HG03060 (cell line): ENCODE data around the gene CLK1.

Experiments
- ATAC-seq: cut with Tn5 transposase; IDR thresholded peaks from one replicate; pipeline ENCODE4 v1.9.1; 2021; ENCODE audit warnings: low read depth, moderate number of reproducible peaks; ENCODE audit not compliant: unreplicated experiment

Gene CLK1

DNA sequence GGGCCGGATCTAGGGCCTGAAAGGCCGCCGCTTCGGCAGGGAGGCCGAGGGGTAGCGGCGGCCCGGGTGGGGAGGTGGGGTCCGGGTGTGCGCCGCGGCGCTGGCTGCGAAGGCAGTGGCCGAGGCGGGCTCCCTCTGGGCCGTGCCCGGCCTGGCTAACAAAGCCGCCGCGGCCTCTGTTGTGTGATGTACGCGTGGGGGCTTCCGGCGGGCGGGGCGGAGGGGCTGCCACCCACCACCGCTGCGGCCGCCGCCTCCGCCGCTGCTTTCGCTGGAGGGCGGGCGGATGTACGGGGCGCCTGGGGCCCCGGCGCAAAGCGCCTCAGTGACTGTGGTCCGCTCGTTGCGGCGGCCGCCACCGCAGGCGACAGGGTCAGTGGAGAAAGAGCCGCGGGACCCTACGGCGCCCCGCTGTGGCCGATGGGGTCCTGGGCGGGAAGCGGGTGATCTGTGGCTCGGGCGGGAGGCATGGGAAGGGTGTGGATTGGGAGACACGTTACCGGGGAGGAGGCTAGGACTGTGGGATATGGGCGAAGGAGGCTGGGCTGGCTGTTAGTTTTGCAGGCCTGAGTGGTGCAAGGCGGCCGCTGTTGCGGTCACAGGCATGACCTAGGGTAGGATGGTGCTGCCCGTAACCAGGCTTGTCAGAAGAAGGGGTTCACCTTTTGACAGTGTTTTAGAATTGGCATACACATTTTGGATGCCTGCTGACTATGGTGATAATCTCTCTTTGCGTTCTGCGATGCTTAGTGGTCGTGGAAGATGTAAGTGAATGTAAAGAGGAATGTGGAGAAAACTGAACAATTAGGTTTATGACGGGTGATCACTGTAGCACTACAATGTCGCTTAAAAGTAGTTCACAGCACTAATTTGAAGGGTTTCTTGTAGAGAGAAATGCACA lies 52.1 kb downstream of the CLK1 start:
- peak; percentile 18 for ATAC-seq

DNA sequence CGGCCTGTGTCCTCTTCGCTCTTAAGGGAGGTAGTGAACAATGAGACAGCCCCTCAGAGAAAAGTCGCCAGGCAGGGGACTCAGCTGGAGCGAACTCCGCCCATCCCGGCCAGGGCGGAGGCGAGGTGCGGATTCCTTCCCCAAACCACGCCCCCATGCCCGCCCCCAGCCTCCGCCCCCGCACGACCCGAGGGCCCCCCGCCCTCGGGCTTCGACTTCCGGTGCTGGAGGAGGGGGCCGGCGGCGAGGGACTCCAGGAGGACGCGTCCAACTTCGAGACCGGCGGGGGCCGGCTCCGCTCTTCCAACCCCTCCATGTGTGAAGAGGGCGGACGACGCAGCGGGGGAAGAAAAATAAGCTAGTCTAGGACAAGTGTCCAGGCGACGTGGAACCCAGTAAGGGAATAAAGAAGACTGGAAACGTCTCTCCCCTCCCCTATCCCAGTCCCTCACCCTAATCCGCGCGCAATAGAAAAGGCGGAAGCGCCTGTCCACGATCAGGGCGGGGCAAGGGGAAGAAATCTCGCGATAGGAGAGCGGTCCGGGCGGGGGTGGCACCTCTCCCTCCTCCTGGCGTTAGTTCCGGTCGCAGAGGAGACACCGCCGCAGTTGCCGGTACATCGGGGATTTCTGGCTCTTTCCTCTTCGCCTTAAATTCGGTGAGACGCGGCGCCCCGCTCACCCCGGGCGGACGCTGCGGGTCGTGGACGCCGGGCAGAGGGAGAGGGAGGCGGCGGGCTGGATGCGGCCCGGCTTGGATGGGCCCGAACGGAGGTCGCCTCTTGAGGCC lies 52.9 kb downstream of the CLK1 start, which contains the start of gene BZW1:
Gene BZW1, plus strand, starts transcription at position 578 of the 789 bp plus-strand sequence. CDS start 1,308 bp downstream, outside the sequence.
- ATAC-seq = peak; percentile 58

DNA sequence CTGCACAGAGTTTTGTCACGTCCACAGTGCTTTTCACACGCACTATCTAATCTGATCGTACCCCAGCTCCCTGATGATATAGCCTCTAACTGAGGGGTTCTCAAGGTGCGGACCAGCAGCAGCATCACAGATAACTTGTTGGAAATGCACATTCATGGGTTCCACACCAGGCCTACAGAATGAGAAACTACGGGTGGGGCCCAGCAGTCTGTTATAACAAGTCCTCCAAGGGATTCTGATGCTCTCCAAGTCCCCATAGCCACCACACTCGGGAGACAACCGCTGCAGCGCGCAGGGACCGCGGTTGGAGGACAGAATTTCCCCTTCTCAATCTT lies 53.5 kb downstream of the CLK1 start:
- no peak for ATAC-seq

DNA sequence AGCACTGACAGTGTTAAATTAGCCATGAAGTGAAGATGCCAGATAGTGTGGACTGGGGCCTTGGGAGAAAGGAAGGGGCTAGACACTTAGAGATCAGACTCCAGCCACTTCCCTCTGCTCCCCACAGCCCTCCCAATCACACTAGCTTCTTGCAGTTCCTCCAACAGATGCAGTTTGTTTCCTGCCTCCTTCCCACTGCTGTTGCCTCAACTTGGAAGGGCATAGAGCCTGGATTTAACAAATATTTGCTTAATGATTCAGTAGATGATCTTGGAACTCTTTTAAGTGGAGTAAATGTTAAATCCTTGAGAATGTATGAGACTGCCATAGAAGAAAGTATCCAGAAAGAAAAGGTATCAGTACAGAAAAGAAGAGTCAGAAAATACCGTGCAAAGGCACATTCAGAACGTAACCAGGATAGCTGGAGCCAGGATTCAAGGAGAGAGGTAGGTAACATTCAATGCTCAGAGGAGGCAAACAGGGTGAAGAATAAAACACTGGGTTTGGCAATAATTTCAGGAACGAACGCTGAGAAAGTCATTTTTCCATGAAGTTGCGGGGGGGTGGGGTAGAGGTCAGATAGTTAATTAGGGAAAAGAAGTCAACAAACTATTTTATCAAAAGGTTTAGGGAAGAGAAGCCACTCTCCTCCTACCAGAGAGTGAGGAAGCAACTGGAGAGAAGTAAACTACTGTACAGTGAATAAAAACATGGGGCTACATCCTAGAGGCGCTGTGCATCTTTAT lies 54.0 kb downstream of the CLK1 start:
- ATAC-seq = no peak

DNA sequence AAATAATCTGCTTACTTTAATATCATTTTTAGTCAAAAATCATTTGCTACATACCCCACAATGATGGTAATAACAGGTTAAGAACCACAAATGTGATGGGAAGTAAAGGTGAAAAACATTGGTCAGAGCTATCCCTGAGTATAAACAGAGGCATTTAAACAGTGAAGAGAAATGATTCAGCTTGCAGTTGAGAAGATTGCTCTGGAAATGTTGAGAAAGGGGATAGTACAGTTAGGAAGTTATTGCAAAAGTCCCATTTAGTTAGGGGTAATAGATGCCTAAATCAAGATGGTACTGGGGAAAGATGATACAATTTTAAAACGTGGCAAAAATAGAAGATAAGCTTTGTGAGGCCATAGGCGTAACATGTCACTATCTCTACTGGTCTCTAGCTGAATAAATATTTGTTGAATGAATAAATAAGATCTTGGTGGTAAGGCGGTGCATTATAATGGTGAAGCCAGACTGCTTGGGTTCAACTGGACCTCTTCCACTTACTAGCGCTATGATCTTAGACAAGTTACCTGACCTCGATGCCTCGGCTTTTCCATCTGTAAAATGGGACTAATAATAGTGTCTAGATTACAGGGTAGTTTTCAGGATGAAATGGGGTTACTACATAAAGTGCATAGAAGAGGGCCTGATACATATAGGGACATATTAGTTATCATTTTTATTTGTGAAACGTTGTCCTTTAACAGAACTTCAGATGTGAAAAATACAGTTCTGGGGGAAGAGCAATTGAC lies 54.8 kb downstream of the CLK1 start:
- ATAC-seq = no peak
